DMS79 (cell line): ENCODE data around the gene RPE65.
"Not testable (repeated sequence)": the region's sequence is repeated elsewhere in the genome, so short reads cannot be mapped to it uniquely, and the experiment has no call there.

Source experiments
- DNase-seq: peaks from one replicate; lab custom pipeline; 2025; lab: John Stamatoyannopoulos, UW

RPE65 gene

GRCh38 chr1:68453060-68453670, 3.4 kb upstream of the RPE65 start:
- no peak for DNase-seq

- DNase-seq = no peak
Observed at GRCh38 chr1:68448365-68448764, 1.4 kb downstream of the RPE65 start.

- DNase-seq = no peak
Observed at GRCh38 chr1:68445709-68446108, 4.0 kb downstream of the RPE65 start.

- no peak for DNase-seq
Observed at GRCh38 chr1:68442822-68443556, 6.8 kb downstream of the RPE65 start.

GRCh38 chr1:68442006-68442405, 7.7 kb downstream of the RPE65 start:
- no peak for DNase-seq

GRCh38 chr1:68438310-68438709, 11.4 kb downstream of the RPE65 start:
- DNase-seq = no peak

- DNase-seq = no peak
Observed at GRCh38 chr1:68433395-68433794, 16.4 kb downstream of the RPE65 start.

- DNase-seq = no peak
Observed at GRCh38 chr1:68431076-68431475, 18.7 kb downstream of the RPE65 start.

- no peak for DNase-seq
Observed at GRCh38 chr1:68429233-68429808, 20.4 kb downstream of the RPE65 start.

- DNase-seq = no peak
Observed at GRCh38 chr1:68426594-68426993, 23.2 kb downstream of the RPE65 start.

GRCh38 chr1:68421350-68421749, 28.4 kb downstream of the RPE65 start:
- DNase-seq = no peak

- no peak for DNase-seq
Observed at GRCh38 chr1:68409426-68409825, 40.3 kb downstream of the RPE65 start.

- no peak for DNase-seq
Observed at GRCh38 chr1:68401506-68401905, 48.2 kb downstream of the RPE65 start.

GRCh38 chr1:68395575-68395974, 54.2 kb downstream of the RPE65 start:
- DNase-seq = not testable (repeated sequence)

GRCh38 chr1:68392474-68392873, 57.3 kb downstream of the RPE65 start:
- not testable (repeated sequence) for DNase-seq

GRCh38 chr1:68385798-68386524, 63.8 kb downstream of the RPE65 start:
- DNase-seq = not testable (repeated sequence)

GRCh38 chr1:68384872-68385411, 64.8 kb downstream of the RPE65 start:
- DNase-seq = no peak

GRCh38 chr1:68384321-68384813, 65.4 kb downstream of the RPE65 start:
- no peak for DNase-seq

GRCh38 chr1:68383092-68383491, 66.7 kb downstream of the RPE65 start:
- no peak for DNase-seq

- no peak for DNase-seq
Observed at GRCh38 chr1:68379085-68379478, 70.7 kb downstream of the RPE65 start.
